Raji (cell line): ENCODE results near the gene ECHDC1.

Source experiments
- POLR2A ChIP-seq: IDR thresholded peaks from 2 replicates; pipeline ENCODE4 v1.6.1; 2011; ENCODE audit warnings: low read depth, low read length, control low read depth; ENCODE audit not compliant: insufficient read depth

Gene ECHDC1, protein sequence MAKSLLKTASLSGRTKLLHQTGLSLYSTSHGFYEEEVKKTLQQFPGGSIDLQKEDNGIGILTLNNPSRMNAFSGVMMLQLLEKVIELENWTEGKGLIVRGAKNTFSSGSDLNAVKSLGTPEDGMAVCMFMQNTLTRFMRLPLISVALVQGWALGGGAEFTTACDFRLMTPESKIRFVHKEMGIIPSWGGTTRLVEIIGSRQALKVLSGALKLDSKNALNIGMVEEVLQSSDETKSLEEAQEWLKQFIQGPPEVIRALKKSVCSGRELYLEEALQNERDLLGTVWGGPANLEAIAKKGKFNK

GRCh38 chr6:127342946-127343808 lies at the start of gene ECHDC1:
ECHDC1 (minus strand) TSS chr6:127343609; CDS start chr6:127331028, 12,581 bp downstream.
- TF ChIP-seq POLR2A, result peak; percentile 88

GRCh38 chr6:127392301-127392700 lies 48.9 kb upstream of the ECHDC1 start:
- TF ChIP-seq POLR2A, result no peak

GRCh38 chr6:127391094-127391953 lies 47.9 kb upstream of the ECHDC1 start:
- no peak for TF ChIP-seq POLR2A

DNA sequence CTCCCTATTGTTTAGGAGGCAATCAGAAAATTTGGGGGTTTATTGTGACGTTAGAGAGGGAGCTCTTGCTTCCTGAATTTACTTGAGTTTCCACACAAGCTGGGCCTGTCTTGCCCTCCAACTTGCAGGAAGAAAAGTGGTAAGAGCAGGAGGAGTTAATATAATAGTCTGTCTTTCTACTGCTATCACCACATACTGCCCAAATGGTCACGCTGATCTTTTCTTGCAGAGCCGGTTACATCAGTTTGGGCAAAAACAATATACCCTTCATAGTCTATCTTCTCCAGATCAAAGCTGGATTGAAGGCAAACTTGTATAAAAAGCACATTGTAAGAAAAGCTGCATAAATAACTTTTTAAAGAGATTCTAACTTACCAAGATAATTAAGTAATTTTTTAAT lies 46.3 kb upstream of the ECHDC1 start:
- TF ChIP-seq POLR2A, result no peak

- TF ChIP-seq POLR2A, result no peak
These were observed 42.4 kb upstream of the ECHDC1 start for GRCh38 chr6:127385668-127386430.

GRCh38 chr6:127383988-127384387 lies 40.6 kb upstream of the ECHDC1 start:
- no peak for TF ChIP-seq POLR2A

GRCh38 chr6:127382413-127382812 lies 39.0 kb upstream of the ECHDC1 start:
- TF ChIP-seq POLR2A, result no peak

DNA sequence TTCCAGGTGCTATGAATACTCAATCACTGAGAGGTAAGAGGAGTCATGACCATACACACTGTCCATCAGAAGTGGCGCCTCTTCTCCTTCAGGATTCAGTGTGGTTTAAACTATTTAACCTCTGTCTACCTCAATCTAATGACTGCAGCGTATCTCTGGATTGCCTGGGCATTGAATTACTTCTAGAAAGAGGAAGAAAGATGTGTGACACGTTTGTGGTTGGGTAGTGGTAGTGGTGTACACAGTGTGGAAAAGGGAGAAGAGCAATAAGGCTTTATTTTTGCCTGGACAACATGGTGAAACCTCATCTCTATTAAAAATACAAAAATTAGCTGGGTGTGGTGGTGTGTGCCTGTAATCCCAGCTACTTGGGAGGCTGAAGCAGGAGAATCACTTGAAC lies 38.0 kb upstream of the ECHDC1 start:
- no peak for TF ChIP-seq POLR2A

DNA sequence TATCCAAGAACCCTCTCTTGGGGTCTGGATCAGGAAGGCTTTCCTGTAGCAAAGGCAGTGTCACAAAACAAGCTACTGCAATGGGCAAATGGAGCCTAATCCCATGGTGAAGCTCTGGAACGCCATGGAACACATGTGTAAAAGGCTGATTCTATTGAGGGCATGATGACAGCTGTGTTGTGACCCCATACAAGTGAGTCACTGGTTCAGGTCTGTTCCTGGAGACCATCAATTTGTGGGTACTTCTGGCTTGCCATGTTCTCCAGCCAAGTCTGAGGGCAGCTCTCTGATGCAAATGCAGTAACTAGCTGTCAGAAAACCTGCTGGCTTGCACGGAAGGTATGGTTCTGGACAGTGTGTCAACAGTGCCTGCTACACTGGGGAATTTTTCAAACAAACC lies 33.3 kb upstream of the ECHDC1 start:
- no peak for TF ChIP-seq POLR2A

GRCh38 chr6:127367023-127367375 lies 23.6 kb upstream of the ECHDC1 start:
- no peak for TF ChIP-seq POLR2A

DNA sequence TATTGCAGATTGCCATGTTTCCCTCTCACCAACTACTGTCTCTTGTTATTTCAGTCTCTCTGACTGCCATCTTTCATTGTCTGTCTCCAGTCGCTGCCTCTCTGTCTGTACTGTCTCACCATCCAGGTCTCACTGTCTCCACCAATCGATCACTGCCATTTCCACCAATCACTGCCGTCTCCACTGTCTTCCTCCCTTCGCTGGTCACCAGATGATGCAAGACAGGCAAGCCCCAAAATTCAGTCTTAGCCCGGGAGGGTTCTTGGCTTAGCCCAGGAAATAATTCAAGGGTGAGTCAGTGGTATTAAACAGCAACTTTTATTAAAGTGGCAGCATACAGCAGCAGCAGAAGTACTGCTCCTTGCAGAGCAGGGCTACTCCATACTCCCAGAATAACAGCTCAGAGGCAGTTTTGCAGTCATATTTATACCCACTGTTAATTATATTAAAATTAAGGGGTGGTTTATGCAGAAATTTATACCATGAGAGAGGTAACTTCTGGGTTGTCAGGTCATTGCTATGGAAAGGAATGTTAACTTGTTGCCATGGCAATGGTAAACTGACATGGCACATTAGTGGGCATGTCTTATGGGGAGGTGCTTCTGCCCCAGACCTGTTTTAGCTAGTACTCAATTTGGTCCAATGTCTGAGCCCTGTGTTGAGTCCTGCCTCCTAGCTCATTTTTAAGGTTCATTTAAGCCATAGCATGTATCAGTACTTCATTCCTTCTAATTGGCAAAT lies 23.0 kb upstream of the ECHDC1 start:
- TF ChIP-seq POLR2A, result no peak

DNA sequence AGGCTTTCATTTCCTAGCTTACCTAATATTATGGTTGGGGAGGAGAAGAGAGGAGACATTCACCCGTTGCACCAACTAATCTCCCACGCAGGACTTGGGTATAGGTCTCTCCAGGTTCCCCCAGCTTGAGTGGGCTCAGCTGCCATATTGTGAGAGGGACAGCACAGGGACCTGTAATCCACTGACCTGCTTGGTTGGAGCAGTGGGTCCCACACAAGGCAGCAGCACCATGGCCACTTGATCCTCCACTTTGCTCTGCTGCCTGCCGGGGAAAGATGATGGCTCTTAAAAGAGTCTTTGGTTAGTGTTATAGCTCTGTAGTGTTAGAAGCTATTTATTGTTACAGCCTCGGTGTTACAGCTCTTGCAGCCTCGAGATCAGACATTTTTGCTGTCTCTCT lies 22.5 kb upstream of the ECHDC1 start:
- TF ChIP-seq POLR2A, result no peak

- TF ChIP-seq POLR2A, result no peak
These were observed 9.1 kb upstream of the ECHDC1 start for GRCh38 chr6:127352524-127352923.

GRCh38 chr6:127349980-127350379 lies 6.6 kb upstream of the ECHDC1 start:
- TF ChIP-seq POLR2A, result no peak
